ENCODE measurements around the gene KCNF1. TPM values are rescaled to one million over a fixed set of nuclear protein-coding genes. Genes with fewer than 3 reads are reported as not detected.
A peak's percentile ranks its signal among the peaks of the same experiment; 100 is the strongest.

KCNF1 gene
- total and polyA plus RNA-seq, 3 experiments from 2014 or later: not detected

DNA sequence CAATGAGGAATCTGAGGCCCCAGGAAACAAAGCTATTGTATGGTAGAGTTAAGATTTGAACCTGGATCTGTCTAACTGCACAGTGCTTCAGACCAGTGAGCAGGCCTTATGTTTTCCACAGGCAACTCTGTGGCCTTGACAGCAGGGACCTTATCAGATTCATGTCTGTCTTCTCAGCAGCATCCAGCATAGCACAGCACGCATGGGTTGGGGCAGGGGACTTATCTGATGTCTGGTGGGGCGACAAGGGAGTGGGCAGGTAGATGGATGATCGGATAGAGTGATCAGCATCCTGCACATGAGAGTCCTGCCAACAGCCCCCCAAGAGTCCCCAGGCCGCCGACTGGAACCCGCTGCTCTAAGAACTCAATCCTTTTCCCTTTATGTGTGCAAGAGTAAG lies 28.7 kb upstream of the KCNF1 start:
- H3K4me1 Mint-ChIP-seq: peaks cover 0 to 28% (median 0%) of the 10 kb centered on the region in 3 donors
- H3K9me3 Mint-ChIP-seq: no peaks in the 10 kb centered on the region
- H3K27me3 Mint-ChIP-seq: peaks cover 4 to 7% of the 10 kb centered on the region in 2 donors
- ChIA-PET POLR2A (no interaction called here), CTCF (no interaction called here)
- H3K27me3 ChIP-seq (ENCODE audit: insufficient read depth, low read length, poor library complexity, severe bottlenecking): no peaks in the 10 kb centered on the region
- peak overlapping the region in 3 of 8 donors; percentile 35 to 68 (median 56) for H3K27ac Mint-ChIP-seq
- no peaks in the 10 kb centered on the region for H3K9me3 ChIP-seq (ENCODE audit: low read length)
- H3K4me3 Mint-ChIP-seq: no peak overlapping the region
- H3K27ac ChIP-seq (ENCODE audit: low read depth, low read length): no peak overlapping the region
- H3K4me1 ChIP-seq (ENCODE audit: insufficient read depth, low read length): no peaks in the 10 kb centered on the region
- no peak overlapping the region for H3K4me3 ChIP-seq (ENCODE audit: low read length)
- no peak for DNase-seq
- no peaks in the 10 kb centered on the region for H3K36me3 ChIP-seq (ENCODE audit: insufficient read depth, low read length)
- no peaks in the 10 kb centered on the region for H3K36me3 Mint-ChIP-seq

GRCh38 chr2:10883801-10884478 lies 27.8 kb upstream of the KCNF1 start:
- H3K36me3 ChIP-seq (ENCODE audit: insufficient read depth, low read length): no peaks in the 10 kb centered on the region
- no peaks in the 10 kb centered on the region for H3K27me3 ChIP-seq (ENCODE audit: insufficient read depth, low read length, poor library complexity, severe bottlenecking)
- no peaks in the 10 kb centered on the region for H3K36me3 Mint-ChIP-seq
- H3K9me3 Mint-ChIP-seq: no peaks in the 10 kb centered on the region
- peaks cover 0 to 28% (median 0%) of the 10 kb centered on the region in 3 donors for H3K4me1 Mint-ChIP-seq
- H3K4me3 Mint-ChIP-seq: peak overlapping the region in 1 of 7 donors; percentile 35
- H3K27me3 Mint-ChIP-seq: peaks cover 7 to 9% of the 10 kb centered on the region in 2 donors
- H3K27ac ChIP-seq (ENCODE audit: low read depth, low read length): no peak overlapping the region
- DNase-seq: no peak
- CTCF ChIA-PET: interaction anchor here (0.6 kb wide), 1 partner anchor 1082 kb away, joined by 3 read pairs; no protein-coding TSS in a partner anchor
- no peaks in the 10 kb centered on the region for H3K4me1 ChIP-seq (ENCODE audit: insufficient read depth, low read length)
- H3K27ac Mint-ChIP-seq: no peak overlapping the region
- H3K9me3 ChIP-seq (ENCODE audit: low read length): no peaks in the 10 kb centered on the region
- POLR2A ChIA-PET: no interaction called here
- H3K4me3 ChIP-seq (ENCODE audit: low read length): no peak overlapping the region

DNA sequence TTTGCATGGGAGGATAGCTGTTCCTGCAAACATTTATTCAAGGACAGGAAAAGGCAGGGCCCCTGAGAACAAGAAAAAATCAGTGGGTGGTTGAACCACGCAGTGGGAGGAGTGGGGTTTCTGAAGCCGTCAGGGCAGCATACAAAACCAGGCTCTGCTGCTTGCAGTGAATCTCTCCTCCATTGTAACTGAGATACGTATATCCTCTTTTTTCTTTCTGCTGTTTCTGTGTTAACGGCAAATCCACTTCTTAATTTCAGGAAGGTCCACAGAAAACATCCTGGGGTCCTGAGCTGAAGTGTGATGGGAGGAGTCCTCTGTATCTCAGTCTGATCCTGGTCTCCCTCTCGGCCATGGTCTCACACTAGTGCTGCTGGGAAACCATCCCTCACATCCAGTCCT lies 27.2 kb upstream of the KCNF1 start:
- H3K27me3 ChIP-seq (ENCODE audit: insufficient read depth, low read length, poor library complexity, severe bottlenecking): no peaks in the 10 kb centered on the region
- Mint-ChIP-seq H3K27me3 (peaks cover 10 to 13% of the 10 kb centered on the region in 2 donors), H3K9me3 (no peaks in the 10 kb centered on the region), H3K4me3 (peak overlapping the region in 1 of 7 donors; percentile 24), H3K36me3 (no peaks in the 10 kb centered on the region), H3K4me1 (peaks cover 0 to 23% (median 0%) of the 10 kb centered on the region in 3 donors), H3K27ac (peak overlapping the region in 1 of 8 donors; percentile 85)
- no peaks in the 10 kb centered on the region for H3K36me3 ChIP-seq (ENCODE audit: insufficient read depth, low read length)
- H3K4me3 ChIP-seq (ENCODE audit: low read length): no peak overlapping the region
- POLR2A ChIA-PET: no interaction called here
- no peak overlapping the region for H3K27ac ChIP-seq (ENCODE audit: low read depth, low read length)
- H3K4me1 ChIP-seq (ENCODE audit: insufficient read depth, low read length): no peaks in the 10 kb centered on the region
- H3K9me3 ChIP-seq (ENCODE audit: low read length): no peaks in the 10 kb centered on the region
- CTCF ChIA-PET: interaction anchor here (0.6 kb wide), 1 partner anchor 1083 kb away, joined by 3 read pairs; no protein-coding TSS in a partner anchor
- DNase-seq: peak in 1 of 5 donors; percentile 47

- no peaks in the 10 kb centered on the region for H3K27me3 ChIP-seq (ENCODE audit: insufficient read depth, low read length, poor library complexity, severe bottlenecking)
- H3K9me3 Mint-ChIP-seq: no peaks in the 10 kb centered on the region
- POLR2A ChIA-PET: no interaction called here
- no peaks in the 10 kb centered on the region for H3K36me3 Mint-ChIP-seq
- peak overlapping the region in 1 of 7 donors; percentile 24 for H3K4me3 Mint-ChIP-seq
- peaks cover 0 to 19% (median 0%) of the 10 kb centered on the region in 3 donors for H3K4me1 Mint-ChIP-seq
- no peaks in the 10 kb centered on the region for H3K36me3 ChIP-seq (ENCODE audit: insufficient read depth, low read length)
- no peak overlapping the region for H3K27ac ChIP-seq (ENCODE audit: low read depth, low read length)
- DNase-seq: no peak
- no peak overlapping the region for H3K4me3 ChIP-seq (ENCODE audit: low read length)
- no peak overlapping the region for H3K27ac Mint-ChIP-seq
- H3K9me3 ChIP-seq (ENCODE audit: low read length): no peaks in the 10 kb centered on the region
- peaks cover 10 to 13% of the 10 kb centered on the region in 2 donors for H3K27me3 Mint-ChIP-seq
- no peaks in the 10 kb centered on the region for H3K4me1 ChIP-seq (ENCODE audit: insufficient read depth, low read length)
- CTCF ChIA-PET: no interaction called here
These were observed 26.5 kb upstream of the KCNF1 start for GRCh38 chr2:10885094-10885860.

DNA sequence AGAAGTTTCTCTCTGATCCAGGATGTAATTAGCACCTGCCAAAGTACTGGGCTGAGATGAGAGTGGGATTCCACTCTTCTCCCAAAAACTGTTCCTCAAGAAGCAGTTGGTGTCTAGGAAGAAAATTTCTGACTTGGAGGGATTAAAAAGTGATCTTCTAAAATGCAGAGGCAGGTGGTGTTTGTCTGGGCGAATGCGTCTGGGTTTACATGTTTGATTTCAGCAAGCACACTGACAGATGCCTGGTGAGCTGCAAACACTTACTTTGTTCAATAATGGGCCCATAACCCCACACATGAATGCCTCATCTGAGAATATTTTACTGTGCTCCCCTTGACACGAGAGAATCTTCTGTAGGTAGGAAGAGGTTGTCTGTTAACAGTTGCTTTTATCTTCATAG lies 24.3 kb upstream of the KCNF1 start:
- Mint-ChIP-seq H3K36me3 (no peaks in the 10 kb centered on the region), H3K9me3 (no peaks in the 10 kb centered on the region), H3K27ac (no peak overlapping the region), H3K4me3 (no peak overlapping the region), H3K27me3 (peaks cover 14 to 20% of the 10 kb centered on the region in 2 donors), H3K4me1 (peaks cover 0 to 13% (median 0%) of the 10 kb centered on the region in 3 donors)
- Histone ChIP-seq H3K9me3 (ENCODE audit: low read length) (no peaks in the 10 kb centered on the region), H3K27me3 (ENCODE audit: insufficient read depth, low read length, poor library complexity, severe bottlenecking) (no peaks in the 10 kb centered on the region), H3K36me3 (ENCODE audit: insufficient read depth, low read length) (no peaks in the 10 kb centered on the region), H3K4me1 (ENCODE audit: insufficient read depth, low read length) (no peaks in the 10 kb centered on the region), H3K27ac (ENCODE audit: low read depth, low read length) (no peak overlapping the region), H3K4me3 (ENCODE audit: low read length) (no peak overlapping the region)
- CTCF ChIA-PET: no interaction called here
- no peak for DNase-seq
- POLR2A ChIA-PET: no interaction called here

- H3K27ac ChIP-seq (ENCODE audit: low read depth, low read length): no peak overlapping the region
- POLR2A ChIA-PET: no interaction called here
These were observed 22.0 kb upstream of the KCNF1 start for GRCh38 chr2:10889651-10890215.

GRCh38 chr2:10890706-10891270 lies 20.9 kb upstream of the KCNF1 start:
- Histone ChIP-seq H3K9me3 (ENCODE audit: low read length) (no peaks in the 10 kb centered on the region), H3K4me1 (ENCODE audit: insufficient read depth, low read length) (no peaks in the 10 kb centered on the region), H3K27ac (ENCODE audit: low read depth, low read length) (no peak overlapping the region), H3K4me3 (ENCODE audit: low read length) (no peak overlapping the region), H3K27me3 (ENCODE audit: insufficient read depth, low read length, poor library complexity, severe bottlenecking) (no peaks in the 10 kb centered on the region), H3K36me3 (ENCODE audit: insufficient read depth, low read length) (no peaks in the 10 kb centered on the region)
- no peak overlapping the region for H3K27ac Mint-ChIP-seq
- H3K9me3 Mint-ChIP-seq: no peaks in the 10 kb centered on the region
- CTCF ChIA-PET: no interaction called here
- DNase-seq: no peak
- H3K27me3 Mint-ChIP-seq: peaks cover 18 to 30% of the 10 kb centered on the region in 2 donors
- no peaks in the 10 kb centered on the region for H3K36me3 Mint-ChIP-seq
- POLR2A ChIA-PET: no interaction called here
- H3K4me1 Mint-ChIP-seq: no peaks in the 10 kb centered on the region
- no peak overlapping the region for H3K4me3 Mint-ChIP-seq

More at GRCh38 chr2:10889651-10890215, 22.0 kb upstream of the KCNF1 start:
- Histone ChIP-seq H3K4me1 (ENCODE audit: insufficient read depth, low read length) (no peaks in the 10 kb centered on the region), H3K4me3 (ENCODE audit: low read length) (no peak overlapping the region), H3K9me3 (ENCODE audit: low read length) (no peaks in the 10 kb centered on the region), H3K27me3 (ENCODE audit: insufficient read depth, low read length, poor library complexity, severe bottlenecking) (no peaks in the 10 kb centered on the region), H3K36me3 (ENCODE audit: insufficient read depth, low read length) (no peaks in the 10 kb centered on the region)
- H3K4me3 Mint-ChIP-seq: no peak overlapping the region
- no peaks in the 10 kb centered on the region for H3K9me3 Mint-ChIP-seq
- no peaks in the 10 kb centered on the region for H3K36me3 Mint-ChIP-seq
- CTCF ChIA-PET: no interaction called here
- DNase-seq: no peak
- H3K4me1 Mint-ChIP-seq: peaks cover 0 to 1% (median 0%) of the 10 kb centered on the region in 3 donors
- peaks cover 18 to 27% of the 10 kb centered on the region in 2 donors for H3K27me3 Mint-ChIP-seq
- H3K27ac Mint-ChIP-seq: no peak overlapping the region

DNA sequence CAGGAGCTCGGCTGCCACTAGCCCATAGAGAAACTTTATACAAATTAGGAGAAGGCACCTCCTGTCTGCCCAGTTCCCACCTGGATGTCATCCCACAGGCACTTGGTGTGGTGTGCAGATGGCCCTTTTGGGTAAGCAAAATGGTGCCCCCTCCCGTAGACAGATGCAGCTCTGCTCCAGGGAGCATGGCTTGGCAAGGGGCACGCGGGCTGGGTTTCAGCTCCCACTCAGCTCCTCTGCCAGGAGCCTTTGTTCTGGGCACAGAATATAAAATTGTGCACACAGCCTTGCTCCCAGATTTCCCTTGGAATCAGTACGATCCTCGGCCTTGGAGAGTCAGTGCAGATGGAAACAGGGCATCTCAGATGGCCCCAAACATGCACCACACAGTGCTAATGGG lies 20.3 kb upstream of the KCNF1 start:
- Histone ChIP-seq H3K27me3 (ENCODE audit: insufficient read depth, low read length, poor library complexity, severe bottlenecking) (no peaks in the 10 kb centered on the region), H3K4me3 (ENCODE audit: low read length) (no peak overlapping the region), H3K4me1 (ENCODE audit: insufficient read depth, low read length) (no peaks in the 10 kb centered on the region), H3K9me3 (ENCODE audit: low read length) (no peaks in the 10 kb centered on the region), H3K27ac (ENCODE audit: low read depth, low read length) (no peak overlapping the region), H3K36me3 (ENCODE audit: insufficient read depth, low read length) (no peaks in the 10 kb centered on the region)
- Mint-ChIP-seq H3K27ac (no peak overlapping the region), H3K4me1 (no peaks in the 10 kb centered on the region), H3K9me3 (no peaks in the 10 kb centered on the region), H3K4me3 (no peak overlapping the region), H3K36me3 (no peaks in the 10 kb centered on the region), H3K27me3 (peaks cover 20 to 34% of the 10 kb centered on the region in 2 donors)
- POLR2A ChIA-PET: no interaction called here
- CTCF ChIA-PET: no interaction called here
- no peak for DNase-seq
